Upper lobe of left lung (tissue), 4 donors: ENCODE results near the gene SUCLG2.

Source experiments
- CTCF ChIP-seq, 6 experiments: fragments of 450-650 bp in 4 of 6; fragments of 200-600 bp in 2 of 6; sonication (generic) in 2 of 6; IDR thresholded peaks; one replicate each; pipeline ENCODE4 v1.5.1; 2016 to 2019; ENCODE audit warnings: antibody characterized with exemption in 6 of 6
- POLR2A ChIP-seq, 4 donors: fragments of 450-650 bp; IDR thresholded peaks; one replicate each; pipeline ENCODE4 v1.5.1; 2016 to 2017; ENCODE audit warnings: antibody characterized with exemption in 4 of 4, mild to moderate bottlenecking in 2 of 4
- POLR2AphosphoS5 ChIP-seq, 2 donors: sonication (generic); formaldehyde crosslinking; IDR thresholded peaks; one replicate each; pipeline ENCODE4 v1.5.1; 2017; ENCODE audit warnings: antibody characterized with exemption in 2 of 2

- no peak for TF ChIP-seq CTCF (IDR thresholded peaks at IDR 0.05)
- TF ChIP-seq POLR2A (IDR thresholded peaks at IDR 0.05) = no peak
- no peak for TF ChIP-seq POLR2AphosphoS5 (IDR thresholded peaks at IDR 0.05)
These were observed 239.7 kb downstream of the SUCLG2 start for GRCh38 chr3:67414740-67415139.
